Bronchial epithelial cell (primary cell): ENCODE results near the gene SNX20. TPM values are rescaled to one million over a fixed set of nuclear protein-coding genes. Genes with fewer than 3 reads are reported as not detected.

Experiments
- total RNA-seq: library from RNA; depleted of rRNA; stranded (reverse); fragments of >200 nt; gene quantifications from 2 replicates; pipeline ENCODE4 v1.2.1, GENCODE V29; 2014

SNX20 gene
- total RNA-seq, 1 donor from 2014 or later: not detected

Other genes starting within 250 kb of the SNX20 start
- under 0.01 TPM in 2 replicates for gene NKD1, start 132.9 kb downstream of the SNX20 start, total RNA-seq
- 2.4 and 11.6 TPM in 2 replicates for gene NOD2, start 12.3 kb upstream of the SNX20 start, total RNA-seq
- 27.9 and 39.7 TPM in 2 replicates for gene CYLD, start 60.8 kb upstream of the SNX20 start, total RNA-seq